Gastroesophageal sphincter (tissue), 4 donors: Measurements from ENCODE around the gene STUB1. TPM values are rescaled to one million over a fixed set of nuclear protein-coding genes. Genes with fewer than 3 reads are reported as not detected.
"Not testable (repeated sequence)": the region's sequence is repeated elsewhere in the genome, so short reads cannot be mapped to it uniquely, and the experiment has no call there.

Source experiments
- ATAC-seq: fragments of 150-250 bp; one replicate; pipeline ENCODE4 v1.9.1; 2016; ENCODE audit warnings: mild to moderate bottlenecking, moderate library complexity
- H3K27ac ChIP-seq, 4 donors: fragments of 200-600 bp; sonication (generic) in 3 of 4; 1 replicate in 3 of 4; 2 replicates in 1 of 4; pipeline ENCODE4 v1.5.1; 2016 to 2019
- H3K27me3 ChIP-seq: fragments of 200-600 bp; sonication (generic); one replicate; pipeline ENCODE4 v1.5.1; 2019
- H3K36me3 ChIP-seq, 2 donors: fragments of 200-600 bp; sonication (generic); one replicate each; pipeline ENCODE4 v1.5.1; 2019; ENCODE audit warnings: control low read depth in 1 of 2
- H3K4me1 ChIP-seq, 3 donors: fragments of 200-600 bp; sonication (generic); 1 replicate in 2 of 3; 2 replicates in 1 of 3; pipeline ENCODE4 v1.5.1; 2016 to 2019; ENCODE audit warnings: control low read depth in 2 of 3
- H3K4me3 ChIP-seq, 2 donors: fragments of 200-600 bp; sonication (generic); one replicate each; pipeline ENCODE4 v1.5.1; 2019; ENCODE audit warnings: mild to moderate bottlenecking in 1 of 2, moderate library complexity in 1 of 2
- H3K9me3 ChIP-seq, 3 donors: fragments of 200-600 bp; sonication (generic); one replicate each; pipeline ENCODE4 v1.5.1; 2017 to 2019; ENCODE audit warnings: control low read depth in 2 of 3
- CTCF ChIP-seq, 4 experiments: fragments of 200-600 bp in 2 of 4; fragments of 450-650 bp in 2 of 4; sonication (generic) in 1 of 4; IDR thresholded peaks; one replicate each; pipeline ENCODE4 v1.5.1; 2017 to 2019; ENCODE audit warnings: antibody characterized with exemption in 4 of 4, mild to moderate bottlenecking in 2 of 4, moderate library complexity in 2 of 4
- EP300 ChIP-seq: sonication (generic); formaldehyde crosslinking; IDR thresholded peaks from one replicate; pipeline ENCODE4 v1.6.1; 2017; ENCODE audit warnings: antibody characterized with exemption, mild to moderate bottlenecking
- POLR2A ChIP-seq, 2 donors: fragments of 450-650 bp; IDR thresholded peaks; one replicate each; pipeline ENCODE4 v1.6.1; 2017; ENCODE audit warnings: antibody characterized with exemption in 2 of 2, mild to moderate bottlenecking in 2 of 2, moderate library complexity in 1 of 2
- POLR2AphosphoS5 ChIP-seq: sonication (generic); formaldehyde crosslinking; IDR thresholded peaks from one replicate; pipeline ENCODE4 v1.6.1; 2017; ENCODE audit warnings: antibody characterized with exemption
- WGBS, 2 donors: methylation state at CpG; one replicate each; pipeline ENCODE4 v1.1.5; 2018; ENCODE audit warnings: low coverage in 1 of 2; 5-methylcytosine and 5-hydroxymethylcytosine counted together
- total RNA-seq, 4 donors: library from RNA; depleted of rRNA; stranded (reverse); fragments of >200 nt; gene quantifications; one replicate each; pipeline ENCODE4 v1.1.0, GENCODE V29; 2016

STUB1 gene
- total RNA-seq, 4 donors from 2014 or later, result 161 to 212 (median 179) TPM

- H3K36me3 ChIP-seq, result peaks cover 0 to 42% of the 10 kb centered on the region in 2 donors
- H3K4me3 ChIP-seq, result no peak overlapping the region
- no peak for ATAC-seq
- H3K9me3 ChIP-seq, result no peaks in the 10 kb centered on the region
- WGBS, 2 donors, result no CpG with 5 or more reads among the region's 51 CpGs
- peaks cover 0 to 77% (median 49%) of the 10 kb centered on the region in 3 donors for H3K4me1 ChIP-seq
- H3K27ac ChIP-seq, result no peak overlapping the region
- H3K27me3 ChIP-seq, result peaks cover 2% of the 10 kb centered on the region
- TF ChIP-seq CTCF (IDR thresholded peaks at IDR 0.05) (no peak), POLR2AphosphoS5 (no peak), POLR2A (IDR thresholded peaks at IDR 0.05) (no peak), EP300 (no peak)
Observed at GRCh38 chr16:686459-687260, 6.5 kb downstream of the STUB1 start.

- Histone ChIP-seq H3K9me3 (no peaks in the 10 kb centered on the region), H3K27me3 (peaks cover 9% of the 10 kb centered on the region), H3K4me1 (peaks cover 0 to 68% (median 41%) of the 10 kb centered on the region in 3 donors), H3K36me3 (peaks cover 0 to 34% of the 10 kb centered on the region in 2 donors), H3K4me3 (no peak overlapping the region), H3K27ac (no peak overlapping the region)
- no CpG with 5 or more reads among the region's 19 CpGs for WGBS, 2 donors
- TF ChIP-seq CTCF (IDR thresholded peaks at IDR 0.05), result no peak
- TF ChIP-seq POLR2AphosphoS5, result no peak
- no peak for TF ChIP-seq EP300
- no peak for TF ChIP-seq POLR2A (IDR thresholded peaks at IDR 0.05)
- ATAC-seq, result no peak
Observed at GRCh38 chr16:687499-687898, 7.3 kb downstream of the STUB1 start.

GRCh38 chr16:689175-689897 is 9.1 kb downstream of the STUB1 start:
- Histone ChIP-seq H3K36me3 (peaks cover 0 to 26% of the 10 kb centered on the region in 2 donors), H3K27ac (peak overlapping the region in 3 of 4 donors; percentile 86 to 95 (median 88)), H3K9me3 (no peaks in the 10 kb centered on the region), H3K27me3 (peaks cover 27% of the 10 kb centered on the region), H3K4me3 (peak overlapping the region; percentile 56 to 97), H3K4me1 (peaks cover 0 to 65% (median 31%) of the 10 kb centered on the region in 3 donors)
- no CpG with 5 or more reads among the region's 26 CpGs for WGBS, 2 donors
- no peak for ATAC-seq
- TF ChIP-seq POLR2A (IDR thresholded peaks at IDR 0.05) (no peak), POLR2AphosphoS5 (no peak), CTCF (IDR thresholded peaks at IDR 0.05) (no peak), EP300 (no peak)

- ATAC-seq, H3K27ac ChIP-seq, H3K9me3 ChIP-seq, H3K4me3 ChIP-seq: not testable (repeated sequence)
- Histone ChIP-seq H3K36me3 (peaks cover 0 to 22% of the 10 kb centered on the region in 2 donors), H3K4me1 (peaks cover 0 to 64% (median 30%) of the 10 kb centered on the region in 3 donors), H3K27me3 (peaks cover 46% of the 10 kb centered on the region)
- WGBS, 2 donors, result 86 to 89% methylated on average over 12 to 14 of the region's 16 CpGs
Observed at GRCh38 chr16:691242-691641, 11.0 kb downstream of the STUB1 start.

- no peak overlapping the region for H3K27ac ChIP-seq
- H3K27me3 ChIP-seq, result peaks cover 59% of the 10 kb centered on the region
- H3K36me3 ChIP-seq, result peaks cover 0 to 9% of the 10 kb centered on the region in 2 donors
- 53 to 64% methylated on average over 8 of the region's 10 CpGs for WGBS, 2 donors
- no peak for TF ChIP-seq CTCF (IDR thresholded peaks at IDR 0.05)
- TF ChIP-seq POLR2AphosphoS5, result no peak
- TF ChIP-seq EP300, result no peak
- no peak for TF ChIP-seq POLR2A (IDR thresholded peaks at IDR 0.05)
- H3K9me3 ChIP-seq, result no peaks in the 10 kb centered on the region
- no peak overlapping the region for H3K4me3 ChIP-seq
- no peak for ATAC-seq
- peaks cover 0 to 57% (median 30%) of the 10 kb centered on the region in 3 donors for H3K4me1 ChIP-seq
Observed at GRCh38 chr16:692356-693108, 12.3 kb downstream of the STUB1 start.
